ENCODE results near the gene PLXNA3. TPM values are rescaled to one million over a fixed set of nuclear protein-coding genes. Genes with fewer than 3 reads are reported as not detected.

The PLXNA3 gene
- total and polyA plus RNA-seq, 3 donors from 2014 or later: 24.7 to 63.5 (median 37.3) TPM

DNA sequence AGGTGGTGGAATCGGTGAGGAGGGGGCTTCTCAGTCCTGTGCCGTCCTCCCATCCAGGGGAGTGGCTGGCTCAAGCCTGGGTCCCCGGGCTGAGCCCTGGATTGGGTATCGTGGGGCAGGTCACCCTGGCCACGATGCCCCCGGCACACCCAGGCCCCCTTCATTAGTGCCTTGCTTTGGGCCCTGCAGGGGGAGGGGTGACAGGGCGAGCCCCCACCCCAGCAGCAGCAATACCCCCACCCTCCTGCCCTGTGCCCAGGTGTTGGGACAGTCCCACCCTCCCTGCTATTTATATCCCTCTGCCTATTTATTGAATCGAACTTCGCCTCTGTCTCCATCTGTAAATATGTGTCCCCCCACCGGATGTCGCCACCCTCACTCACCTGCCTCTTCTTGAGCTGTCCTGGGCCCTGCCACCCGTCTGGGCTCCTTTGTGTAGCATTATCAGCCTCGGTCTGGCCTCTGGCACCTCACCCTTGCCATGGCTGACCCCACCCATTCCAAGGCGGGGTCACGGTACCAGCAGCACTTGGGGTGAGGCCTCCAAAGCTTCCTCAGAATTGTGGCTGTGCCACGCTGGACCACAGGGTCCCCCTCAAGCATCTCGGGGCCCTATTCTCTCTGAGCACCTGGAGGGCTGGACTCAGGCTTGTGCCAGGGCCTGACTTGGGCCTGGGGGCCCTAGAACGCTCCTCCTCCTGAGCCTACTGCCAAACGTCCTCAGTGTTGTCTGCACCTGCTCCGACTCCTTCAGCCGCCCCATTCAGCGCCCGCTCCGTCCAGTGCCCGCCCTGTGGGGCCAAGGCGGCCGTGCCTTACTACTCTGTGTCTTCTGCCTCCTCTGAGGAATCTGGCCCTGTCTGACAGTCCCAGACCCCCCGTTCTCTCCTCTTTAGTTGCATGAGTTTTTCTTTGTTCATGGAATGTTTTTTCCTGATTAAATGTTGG lies 14.9 kb downstream of the PLXNA3 start:
- TF ChIP-seq POLR2A (IDR thresholded peaks at IDR 0.05): no peak
- no peak for TF ChIP-seq CTCF (IDR thresholded peaks at IDR 0.05)
- Histone ChIP-seq H3K27ac (no peak overlapping the region), H3K4me3 (no peak overlapping the region), H3K4me1 (no peaks in the 10 kb centered on the region), H3K36me3 (ENCODE audit: low read depth, missing control alignments) (no peaks in the 10 kb centered on the region), H3K27me3 (no peaks in the 10 kb centered on the region), H3K9me3 (no peaks in the 10 kb centered on the region)
- WGBS, 2 donors: 78 to 87% methylated on average over 12 to 25 of the region's 28 CpGs
- intact Hi-C loops (cut with DNase I; ENCODE audit: low total_unique reads): no loop called here
- DNase-seq: no peak

DNA sequence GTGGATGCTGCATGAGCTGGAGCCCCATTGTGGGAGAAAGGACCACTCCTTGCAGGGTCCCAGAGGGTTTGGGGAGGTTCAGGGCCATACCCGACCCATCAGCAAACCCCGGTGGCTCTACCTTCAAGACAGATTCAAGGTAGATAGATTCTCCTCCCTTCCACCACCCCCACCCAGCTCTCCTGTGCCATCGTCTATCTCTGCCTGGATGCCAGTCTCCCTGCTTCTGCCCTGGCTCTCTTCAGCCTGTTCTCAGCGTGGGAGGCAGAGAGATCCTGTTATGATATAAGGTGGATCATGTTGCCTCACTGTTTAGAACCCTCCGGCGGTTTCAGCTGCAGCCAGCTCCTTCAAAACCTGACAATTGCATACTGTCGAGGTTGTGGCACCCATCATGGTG lies 15.6 kb downstream of the PLXNA3 start:
- Histone ChIP-seq H3K36me3 (ENCODE audit: low read depth, missing control alignments) (no peaks in the 10 kb centered on the region), H3K9me3 (no peaks in the 10 kb centered on the region), H3K4me3 (no peak overlapping the region), H3K27me3 (no peaks in the 10 kb centered on the region), H3K4me1 (no peaks in the 10 kb centered on the region), H3K27ac (no peak overlapping the region)
- no peak for TF ChIP-seq CTCF (IDR thresholded peaks at IDR 0.05)
- TF ChIP-seq POLR2A (IDR thresholded peaks at IDR 0.05): no peak
- no peak for DNase-seq
- 64 to 82% methylated on average over 4 to 7 of the region's 7 CpGs for WGBS, 2 donors
- intact Hi-C loops (cut with DNase I; ENCODE audit: low total_unique reads): no loop called here

GRCh38 chrX:154476821-154477220 lies 18.7 kb downstream of the PLXNA3 start:
- Histone ChIP-seq H3K4me1 (no peaks in the 10 kb centered on the region), H3K4me3 (no peak overlapping the region), H3K27ac (no peak overlapping the region), H3K27me3 (no peaks in the 10 kb centered on the region), H3K9me3 (no peaks in the 10 kb centered on the region), H3K36me3 (ENCODE audit: low read depth, missing control alignments) (no peaks in the 10 kb centered on the region)
- WGBS, 2 donors: 33 to 56% methylated on average over 2 to 5 of the region's 8 CpGs
- no peak for DNase-seq
- TF ChIP-seq POLR2A (IDR thresholded peaks at IDR 0.05) (no peak), CTCF (IDR thresholded peaks at IDR 0.05) (no peak)
- intact Hi-C loops (cut with DNase I; ENCODE audit: low total_unique reads): no loop called here

DNA sequence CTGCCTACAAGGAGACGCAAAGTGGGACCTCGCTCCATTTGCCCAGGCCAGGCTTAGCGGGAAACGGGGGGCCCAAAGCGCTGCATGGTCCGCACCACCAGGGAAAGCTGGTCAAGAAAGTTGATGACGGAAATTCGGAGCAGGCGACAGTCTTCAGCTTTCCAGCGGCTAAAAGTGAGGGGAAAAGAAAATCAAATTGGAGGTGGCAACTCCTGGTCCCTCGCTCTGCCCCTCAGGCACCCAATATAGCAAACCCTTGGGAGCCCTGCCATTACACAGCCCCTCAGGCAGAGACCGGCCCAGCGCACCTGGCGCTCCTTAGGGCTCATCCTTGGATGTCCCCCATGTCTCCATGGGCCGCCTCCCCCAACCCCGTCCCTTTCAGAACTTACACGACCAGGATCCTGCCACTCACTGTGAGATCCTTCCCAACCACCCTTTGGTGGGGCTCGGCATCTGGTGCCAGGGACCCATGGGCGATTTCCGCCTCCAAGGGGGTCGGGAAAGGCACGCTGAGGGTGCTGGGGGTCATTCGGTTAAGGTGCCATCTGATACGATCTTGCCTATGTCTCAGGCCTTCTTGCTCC lies 19.9 kb downstream of the PLXNA3 start:
- Histone ChIP-seq H3K27me3 (no peaks in the 10 kb centered on the region), H3K9me3 (no peaks in the 10 kb centered on the region), H3K4me3 (peak overlapping the region; percentile 47 to 56), H3K36me3 (ENCODE audit: low read depth, missing control alignments) (no peaks in the 10 kb centered on the region), H3K27ac (peak overlapping the region; percentile 39 to 75), H3K4me1 (no peaks in the 10 kb centered on the region)
- no peak for TF ChIP-seq POLR2A (IDR thresholded peaks at IDR 0.05)
- no peak for TF ChIP-seq CTCF (IDR thresholded peaks at IDR 0.05)
- no peak for DNase-seq
- WGBS, 2 donors: 41 to 45% methylated on average over 19 to 24 of the region's 24 CpGs
- intact Hi-C loops (cut with DNase I; ENCODE audit: low total_unique reads): no loop called here
